Activated CD4-positive, alpha-beta T cell treated with anti-CD3 and anti-CD28 coated beads, Interleukin-2, amount 50 U/mL, for 16 hours (primary cell): ENCODE data around the gene ATP5PD.
A peak's percentile ranks its signal among the peaks of the same experiment; 100 is the strongest.

ENCODE experiments used
- DNase-seq: peaks from one replicate; pipeline ENCODE4 v3.0.0-alpha.2; 2020

The ATP5PD gene

DNA sequence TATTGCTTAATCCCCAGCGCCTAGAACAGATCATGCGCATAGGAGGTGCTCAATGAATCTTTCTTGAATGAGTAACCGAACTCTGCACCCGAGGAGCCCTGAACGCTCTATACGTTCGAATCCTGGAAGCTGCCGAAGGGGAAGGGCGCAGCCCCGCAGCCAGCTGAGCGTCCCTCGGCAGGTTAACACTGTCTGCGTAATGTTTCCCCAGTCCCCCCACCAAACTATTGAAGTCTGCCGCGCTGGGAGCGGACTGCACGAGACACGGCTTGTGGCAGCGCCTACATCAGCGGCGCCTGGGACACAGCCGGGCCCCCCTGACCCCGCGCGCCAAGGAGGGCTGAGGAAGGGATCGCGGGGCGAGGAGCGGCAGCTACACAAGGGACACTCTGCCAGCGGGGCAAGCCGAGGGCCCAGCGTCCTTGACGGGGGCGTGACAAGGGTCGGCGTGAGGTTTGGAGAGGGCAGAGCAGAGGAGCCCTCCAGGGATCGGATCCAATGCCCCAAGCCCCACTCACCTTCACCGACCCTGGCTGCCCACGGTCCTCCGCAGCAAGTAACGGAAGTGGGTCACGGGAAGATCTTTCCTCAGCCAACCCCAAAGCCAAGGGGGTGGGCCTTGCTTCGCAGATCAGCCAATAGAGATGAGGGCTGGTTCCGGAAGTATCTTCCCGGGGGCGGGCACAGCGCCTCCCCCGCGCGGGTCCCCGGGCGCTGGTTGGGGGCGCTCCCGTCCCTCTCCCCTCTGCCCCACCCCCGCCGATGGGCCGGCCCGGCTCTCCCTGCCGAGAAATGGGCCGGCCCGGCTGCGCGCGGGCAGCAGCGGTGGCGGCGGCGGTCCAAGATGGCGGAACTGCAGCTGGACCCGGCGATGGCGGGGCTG is at the start of gene ATP5PD, which contains the start of gene KCTD2:
Gene ATP5PD (minus strand): TSS at position 563 of the 883 bp plus-strand sequence. CDS start 4,319 bp downstream, outside the sequence.
Gene KCTD2 (plus strand): TSS at position 819 of the 883 bp plus-strand sequence. CDS start 26 bp downstream, at position 845.
- peak; percentile 98 for DNase-seq

- DNase-seq: no peak
These were observed 49.4 kb upstream of the ATP5PD start for GRCh38 chr17:75096082-75096625.

- DNase-seq: no peak
These were observed 48.2 kb upstream of the ATP5PD start for GRCh38 chr17:75094871-75095399.

- DNase-seq: no peak
These were observed 46.9 kb upstream of the ATP5PD start for GRCh38 chr17:75093548-75094158.

GRCh38 chr17:75091855-75092327 is 45.1 kb upstream of the ATP5PD start:
- no peak for DNase-seq

DNA sequence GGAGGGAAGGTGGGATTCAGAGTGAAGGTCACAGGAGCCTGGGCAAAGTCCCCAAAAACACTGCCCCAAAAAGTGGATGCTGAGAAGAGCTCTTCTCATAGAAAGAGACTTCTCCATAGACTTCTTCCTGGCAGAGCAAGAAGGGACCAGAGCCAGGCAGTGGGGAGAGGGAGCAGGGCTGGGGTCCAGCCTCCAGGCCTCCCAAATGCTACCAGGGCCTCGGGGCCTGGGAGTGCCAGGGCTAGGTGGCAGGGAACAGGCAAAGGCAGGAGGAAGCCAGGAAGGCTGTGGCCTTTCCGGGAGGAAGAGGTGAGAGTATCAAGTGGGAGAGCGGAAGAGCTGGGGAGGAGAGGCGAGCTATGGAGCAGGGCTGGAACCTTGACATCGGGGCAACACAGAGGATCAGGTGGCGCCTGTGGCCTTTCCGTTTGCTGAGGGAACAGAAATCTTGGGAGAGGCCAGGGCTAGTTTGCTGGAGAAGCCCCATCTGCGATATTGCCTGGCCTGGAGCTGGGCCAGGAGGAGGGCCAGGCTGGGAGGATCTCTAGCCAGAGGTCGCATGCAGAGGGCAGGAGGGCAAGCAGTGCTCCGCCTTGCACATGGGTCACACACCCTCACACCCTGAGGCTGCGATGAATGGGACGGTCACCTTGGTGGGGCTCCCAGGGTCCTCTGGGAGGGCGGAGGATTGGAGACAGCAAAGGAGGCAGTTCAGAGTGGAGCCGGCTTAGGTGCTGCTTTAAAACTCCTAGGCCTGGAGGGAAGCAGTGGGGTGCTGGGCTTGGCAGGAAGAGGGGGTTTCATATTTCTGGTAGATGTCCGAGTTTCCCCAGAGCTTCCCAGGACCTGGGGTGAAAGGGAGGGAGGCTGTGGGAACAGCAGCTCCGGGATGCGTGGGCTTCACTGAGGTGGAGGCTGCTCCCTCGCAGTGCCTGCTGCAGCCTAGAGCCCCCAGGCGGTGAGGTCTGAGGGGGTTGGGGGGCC is 44.4 kb upstream of the ATP5PD start:
- DNase-seq: no peak

GRCh38 chr17:75088465-75089417 is 42.0 kb upstream of the ATP5PD start:
- no peak for DNase-seq

GRCh38 chr17:75087558-75088453 is 41.0 kb upstream of the ATP5PD start, which contains the start of gene SLC16A5:
Gene SLC16A5 (plus strand): TSS chr17:75087954. CDS start chr17:75093637, 5,683 bp downstream.
- DNase-seq: peak; percentile 44

GRCh38 chr17:75087182-75087557 is 40.4 kb upstream of the ATP5PD start:
- no peak for DNase-seq

DNA sequence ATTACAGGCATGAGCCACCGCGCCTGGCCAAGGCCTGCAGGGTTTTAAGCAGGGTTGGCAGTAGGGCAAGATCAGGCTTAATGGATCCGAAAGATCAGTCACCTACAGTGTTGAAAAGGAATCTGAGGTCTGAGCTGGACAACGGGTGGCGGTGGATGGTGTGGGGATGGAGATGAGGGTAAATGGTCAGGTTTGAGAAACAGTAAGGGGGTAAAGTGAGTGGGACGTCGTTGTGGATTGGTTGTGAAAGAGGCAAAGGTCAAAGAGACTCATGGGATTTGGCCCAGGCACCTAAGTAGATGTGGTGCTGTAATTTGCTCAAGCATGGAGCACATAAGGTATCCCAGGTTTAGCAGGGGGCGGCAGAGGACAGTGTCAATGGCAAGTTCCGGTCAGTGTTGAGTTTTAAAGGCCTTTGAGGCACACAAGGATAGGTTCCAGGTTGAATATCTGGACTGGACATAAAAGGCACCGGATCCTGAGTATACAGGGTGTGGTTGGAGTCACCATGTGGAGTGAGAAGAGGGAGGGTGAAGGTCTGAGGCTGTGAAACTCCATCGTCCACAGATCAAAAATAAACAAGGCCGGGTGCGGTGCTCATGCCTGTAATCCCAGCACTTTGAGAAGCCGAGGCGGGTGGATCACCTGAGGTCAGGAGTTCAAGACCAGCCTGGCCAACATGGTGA is 39.9 kb upstream of the ATP5PD start:
- no peak for DNase-seq

GRCh38 chr17:75084039-75084660 is 37.4 kb upstream of the ATP5PD start:
- no peak for DNase-seq

DNA sequence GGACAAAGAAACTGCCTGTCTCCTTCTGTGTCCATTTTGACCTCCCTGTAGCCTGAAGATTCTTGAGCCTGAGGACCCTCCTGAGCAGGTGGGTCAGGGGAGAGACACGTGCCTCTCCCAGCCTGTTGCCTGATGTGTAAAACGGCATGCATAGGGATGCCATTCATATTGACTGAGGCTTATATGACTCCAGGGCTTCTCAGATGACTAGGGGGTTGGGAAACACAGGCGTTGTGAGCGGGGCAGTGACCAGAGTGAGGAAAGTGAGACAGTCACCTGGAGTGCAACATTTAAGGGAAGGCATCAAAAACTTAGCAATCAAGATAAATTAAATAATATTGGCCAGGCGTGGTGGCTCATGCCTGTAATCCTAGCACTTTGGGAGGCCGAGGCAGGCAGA is 35.9 kb upstream of the ATP5PD start:
- no peak for DNase-seq

DNA sequence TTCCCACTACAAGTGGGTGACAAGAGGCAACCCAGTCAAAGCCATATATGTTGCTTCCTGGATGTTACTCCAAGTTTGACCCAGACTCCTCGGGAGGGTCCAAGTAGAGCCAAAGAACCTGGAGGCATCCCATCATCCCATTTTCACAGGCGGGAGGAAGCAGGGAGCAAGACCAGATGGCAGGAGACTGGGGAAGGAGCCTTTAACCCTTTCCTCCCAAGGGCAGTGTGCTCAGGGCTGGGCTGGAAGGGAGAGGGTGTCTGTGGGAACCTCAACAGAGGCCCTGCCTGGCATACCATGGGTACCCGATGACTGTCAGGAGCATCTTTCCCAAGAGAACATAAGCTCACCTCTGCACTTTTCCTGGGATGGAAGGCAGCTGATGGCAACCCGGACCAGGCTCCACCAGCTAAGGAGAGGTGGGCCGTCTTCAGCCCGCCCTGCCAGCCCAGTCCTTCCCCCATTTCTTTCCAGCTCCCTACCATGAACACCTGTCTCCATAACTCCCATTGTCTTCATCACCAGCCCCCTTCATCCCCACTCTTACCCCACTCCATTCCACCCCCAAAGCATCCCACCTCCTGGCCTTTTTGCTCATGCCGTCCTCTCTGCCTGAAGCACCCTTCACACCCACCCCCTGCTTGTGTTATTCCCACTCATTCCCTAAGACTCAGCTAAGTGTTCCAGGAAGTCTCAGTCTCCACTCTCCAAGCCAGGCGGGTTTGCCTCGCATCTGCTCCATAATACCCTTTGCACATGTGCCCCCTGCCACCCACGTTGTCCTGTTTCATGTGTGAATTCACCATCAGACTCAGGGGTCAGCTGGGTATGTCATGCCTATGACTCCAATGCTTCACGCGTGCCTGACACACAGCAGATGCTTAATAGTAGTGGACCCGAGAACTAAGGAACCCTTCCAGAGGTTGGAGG is 35.1 kb upstream of the ATP5PD start:
- no peak for DNase-seq

DNA sequence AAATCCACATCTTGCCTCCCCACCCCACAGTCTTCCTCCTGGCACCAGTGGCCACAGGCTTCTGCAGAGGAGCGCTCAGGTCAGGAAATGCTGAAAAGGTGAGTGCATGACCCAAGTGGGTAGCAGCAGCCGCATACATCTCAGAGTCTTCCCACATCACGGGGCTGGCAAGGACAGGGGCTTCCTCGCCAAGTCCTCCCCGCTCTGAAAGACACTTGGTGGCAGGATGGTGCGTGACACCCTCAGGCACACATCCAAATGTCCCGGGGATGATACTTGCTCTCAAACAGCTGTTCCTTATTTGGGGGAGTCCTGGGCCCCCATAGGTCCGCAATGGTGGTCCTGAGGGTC is 32.2 kb upstream of the ATP5PD start:
- no peak for DNase-seq

DNA sequence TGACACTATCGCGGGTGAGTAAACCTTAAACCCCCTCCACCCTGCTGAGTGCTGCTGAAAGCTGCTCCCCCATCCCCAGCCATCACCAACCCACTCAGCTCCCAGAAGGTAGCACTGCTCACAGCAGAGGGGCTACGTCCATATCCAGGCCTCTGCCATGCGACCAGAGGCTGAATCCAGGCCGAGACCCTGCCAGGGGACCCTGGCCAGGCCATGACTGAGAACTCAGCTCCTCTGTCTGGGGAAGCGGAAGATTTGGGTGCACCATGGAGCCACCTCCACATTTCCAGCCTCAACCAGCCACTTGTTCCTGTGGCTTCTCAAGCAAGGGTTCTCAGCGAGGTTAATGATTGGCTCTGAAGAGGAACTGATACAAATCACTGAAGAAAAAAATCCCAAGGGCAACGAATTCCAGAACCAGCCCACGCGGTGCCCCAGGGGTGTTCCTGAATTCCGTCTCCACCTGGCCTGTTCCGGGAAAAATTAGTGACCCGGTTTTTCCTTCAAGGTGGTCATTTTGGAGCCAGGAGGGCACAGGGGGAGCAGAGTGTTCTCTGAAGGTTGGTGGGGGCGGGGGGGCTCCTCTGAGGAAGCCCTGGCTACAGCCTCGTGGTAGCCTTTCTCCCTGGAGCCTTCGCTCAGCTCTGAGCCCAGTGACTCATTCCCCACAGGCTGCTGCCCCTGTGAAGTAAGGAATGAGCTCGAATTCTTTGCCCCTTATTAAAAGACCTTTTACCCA is 31.7 kb upstream of the ATP5PD start:
- no peak for DNase-seq

GRCh38 chr17:75077496-75078283 is 30.9 kb upstream of the ATP5PD start:
- peak; percentile 46 for DNase-seq
